ENCODE data around the gene NOX3.
"Not testable (repeated sequence)": the region's sequence is repeated elsewhere in the genome, so short reads cannot be mapped to it uniquely, and the experiment has no call there.

NOX3 gene

DNA sequence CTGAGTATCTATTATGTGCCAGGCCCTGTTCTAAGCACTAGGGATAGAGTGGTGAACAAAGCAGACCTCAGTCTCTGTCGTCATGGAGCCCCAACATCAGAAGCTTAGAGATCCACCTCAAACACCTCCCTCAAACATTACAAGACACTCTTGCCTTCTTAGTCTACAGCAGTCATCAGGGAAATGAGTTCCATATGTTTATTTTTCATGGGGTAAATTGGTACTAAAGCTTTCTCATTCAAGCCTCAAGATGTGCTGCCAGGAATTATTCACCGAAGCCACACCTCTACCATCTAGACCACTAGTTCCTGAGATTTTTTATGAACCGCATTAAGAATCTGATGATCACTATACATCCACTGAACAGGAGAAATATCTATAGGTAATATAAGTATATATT lies 82.4 kb downstream of the NOX3 start:
- no peak for DNase-seq (ENCODE audit: low read depth in 2 of 2, low spot score in 1 of 2)

DNA sequence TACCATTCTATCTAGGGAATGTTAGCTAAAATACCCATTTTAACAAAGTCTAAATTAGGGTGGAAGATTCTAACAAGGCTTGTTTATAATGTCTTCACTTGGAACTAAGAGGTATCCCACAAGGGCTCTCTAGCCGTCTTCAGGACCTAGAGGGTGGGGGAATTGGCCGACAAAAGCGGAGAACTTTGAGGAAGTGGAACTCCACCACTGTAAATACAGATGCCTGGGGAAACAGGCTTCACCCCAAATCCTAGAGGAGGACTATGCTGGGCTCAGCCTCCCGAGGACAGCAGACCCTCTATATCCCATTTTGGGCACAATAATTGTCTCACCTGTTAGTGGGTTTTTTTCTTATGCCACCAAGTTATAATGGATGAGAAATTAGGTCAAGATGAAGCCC lies 83.4 kb downstream of the NOX3 start:
- no peak for DNase-seq (ENCODE audit: low read depth in 2 of 2, low spot score in 1 of 2)

DNA sequence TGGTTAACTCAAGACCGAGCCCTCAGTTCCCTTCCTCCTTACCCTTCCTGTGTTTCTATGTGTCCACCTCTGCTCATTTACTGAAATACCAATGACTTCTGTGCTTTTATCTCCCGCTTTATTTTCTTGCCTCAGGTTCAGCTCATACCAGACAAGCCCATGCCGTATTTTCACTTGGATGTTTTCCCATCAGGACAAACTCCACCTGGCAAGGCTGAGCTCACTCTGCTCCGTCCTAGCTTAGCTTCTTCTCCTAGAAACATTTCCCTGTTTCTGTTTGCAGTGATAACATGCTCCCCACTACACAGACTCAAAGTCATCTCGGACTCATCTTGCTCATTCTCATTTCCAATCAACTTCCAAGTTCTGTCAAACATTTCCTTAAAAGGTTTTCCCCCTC lies 84.4 kb downstream of the NOX3 start:
- no peak for DNase-seq (ENCODE audit: low read depth in 2 of 2, low spot score in 1 of 2)

- DNase-seq (ENCODE audit: low read depth in 2 of 2, low spot score in 1 of 2), result no peak
Observed at GRCh38 chr6:155366325-155366724, 89.3 kb downstream of the NOX3 start.

- no peak for DNase-seq (ENCODE audit: low read depth in 2 of 2, low spot score in 1 of 2)
Observed at GRCh38 chr6:155364844-155365437, 90.7 kb downstream of the NOX3 start.

GRCh38 chr6:155364021-155364420 lies 91.6 kb downstream of the NOX3 start:
- not testable (repeated sequence) for DNase-seq (ENCODE audit: low read depth in 2 of 2, low spot score in 1 of 2)

- DNase-seq (ENCODE audit: low read depth in 2 of 2, low spot score in 1 of 2), result not testable (repeated sequence)
Observed at GRCh38 chr6:155362968-155363632, 92.5 kb downstream of the NOX3 start.

- no peak for DNase-seq (ENCODE audit: low read depth in 2 of 2, low spot score in 1 of 2)
Observed at GRCh38 chr6:155354167-155354566, 101.5 kb downstream of the NOX3 start.

- DNase-seq (ENCODE audit: low read depth in 2 of 2, low spot score in 1 of 2), result no peak
Observed at GRCh38 chr6:155352811-155353210, 102.8 kb downstream of the NOX3 start.

DNA sequence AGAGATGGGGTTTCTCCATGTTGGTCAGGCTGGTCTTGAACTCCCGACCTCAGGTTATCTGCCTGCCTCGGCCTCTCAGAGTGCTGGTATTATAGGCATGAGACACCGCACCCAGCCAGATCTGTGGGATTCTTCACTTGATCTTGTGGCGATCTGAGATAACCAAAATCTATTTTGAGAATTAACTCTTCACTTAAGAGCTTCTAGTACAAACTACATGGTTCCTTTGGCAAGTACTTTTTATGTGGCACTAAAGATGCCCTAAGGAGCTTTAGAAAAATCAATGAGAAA lies 103.6 kb downstream of the NOX3 start:
- DNase-seq (ENCODE audit: low read depth in 2 of 2, low spot score in 1 of 2), result no peak

DNA sequence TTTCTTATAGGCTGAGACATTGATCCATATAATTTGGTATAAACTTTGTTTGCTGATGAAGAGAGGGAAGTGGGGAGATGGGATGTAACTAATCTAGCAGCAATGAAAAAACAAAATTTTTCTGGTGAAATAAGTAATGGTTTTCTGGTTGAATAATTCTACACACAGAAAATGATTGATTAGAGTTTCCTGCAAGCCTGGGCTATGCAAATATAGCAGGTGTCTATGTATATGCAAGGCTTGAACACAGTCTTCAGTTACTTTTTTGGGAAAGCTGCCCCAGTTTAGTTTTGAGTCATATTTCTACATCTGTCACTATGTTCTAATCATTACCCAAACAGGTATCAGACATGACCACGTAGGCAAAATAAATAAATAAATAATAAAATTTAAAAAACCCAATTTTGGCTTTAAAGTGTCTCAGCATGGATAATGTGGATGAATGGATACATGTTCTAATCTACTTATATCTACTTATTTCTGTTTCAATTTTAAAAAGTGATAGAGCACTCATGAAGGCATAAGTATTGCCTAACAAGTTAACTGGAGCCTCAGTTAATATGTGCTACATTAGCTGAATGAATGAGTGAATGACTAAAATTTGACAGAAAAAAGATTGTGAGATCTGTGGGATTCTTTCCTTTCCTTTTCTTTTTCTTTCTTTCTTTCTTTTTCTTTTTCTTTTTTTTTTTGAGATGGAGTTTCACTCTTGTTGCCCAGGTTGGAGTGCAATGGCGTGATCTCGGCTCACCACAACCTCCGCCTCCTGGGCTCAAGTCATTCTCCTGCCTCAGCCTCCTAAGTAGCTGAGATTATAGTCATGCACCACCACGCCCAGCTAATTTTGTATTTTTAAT lies 104.1 kb downstream of the NOX3 start:
- no peak for DNase-seq (ENCODE audit: low read depth in 2 of 2, low spot score in 1 of 2)

DNA sequence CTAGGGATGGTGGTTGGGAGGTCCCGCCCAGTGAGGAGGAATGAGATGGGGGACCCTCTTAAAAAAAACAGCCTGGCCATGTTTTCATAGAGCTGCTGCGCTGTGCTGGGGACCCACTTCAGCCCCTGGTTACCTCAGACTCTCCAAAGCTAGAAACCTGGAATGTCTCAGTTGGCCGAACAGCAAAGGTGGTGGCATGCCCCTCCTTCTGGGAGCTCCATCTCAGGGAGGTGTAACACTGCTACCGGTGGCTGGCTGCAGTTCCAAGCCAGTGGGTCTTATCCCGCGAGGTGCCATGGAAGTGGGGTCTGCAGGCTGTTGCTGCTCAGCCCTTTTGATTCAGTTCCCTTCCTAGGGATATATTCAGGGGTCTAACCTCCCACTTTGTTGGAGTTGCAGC lies 105.7 kb downstream of the NOX3 start:
- DNase-seq (ENCODE audit: low read depth in 2 of 2, low spot score in 1 of 2), result no peak

- DNase-seq (ENCODE audit: low read depth in 2 of 2, low spot score in 1 of 2), result no peak
Observed at GRCh38 chr6:155349129-155349528, 106.5 kb downstream of the NOX3 start.

- DNase-seq (ENCODE audit: low read depth in 2 of 2, low spot score in 1 of 2), result no peak
Observed at GRCh38 chr6:155347800-155348199, 107.8 kb downstream of the NOX3 start.

GRCh38 chr6:155346957-155347356 lies 108.7 kb downstream of the NOX3 start:
- no peak for DNase-seq (ENCODE audit: low read depth in 2 of 2, low spot score in 1 of 2)

Measured in stimulated activated CD8-positive, alpha-beta memory T cell treated with anti-CD3 and anti-CD28 coated beads, Interleukin-4, amount 100 ng/mL, for 4 hours (primary cell).